HFFc6 (cell line): Measurements from ENCODE around the gene LSR. TPM values are rescaled to one million over a fixed set of nuclear protein-coding genes. Genes with fewer than 3 reads are reported as not detected.

Experiments used
- DNase-seq: peaks from one replicate; pipeline ENCODE4 v3.0.0-alpha.2; 2018
- H3K27ac Mint-ChIP-seq: 2 replicates; pipeline ENCODE4 v1.8.0; 2020; ENCODE audit warnings: mild to moderate bottlenecking, mixed read lengths
- H3K27me3 Mint-ChIP-seq: 2 replicates; pipeline ENCODE4 v1.8.0; 2021; ENCODE audit warnings: mild to moderate bottlenecking, moderate library complexity, mixed read lengths; ENCODE audit not compliant: insufficient read depth
- H3K36me3 Mint-ChIP-seq: 2 replicates; pipeline ENCODE4 v1.8.0; 2021; ENCODE audit warnings: low read depth, mixed read lengths
- H3K4me1 Mint-ChIP-seq: 2 replicates; pipeline ENCODE4 v1.8.0; 2020; ENCODE audit warnings: low read depth, mixed read lengths
- H3K4me3 Mint-ChIP-seq: 2 replicates; pipeline ENCODE4 v1.8.0; 2020; ENCODE audit warnings: mild to moderate bottlenecking, moderate library complexity, mixed read lengths
- H3K9me3 Mint-ChIP-seq: 2 replicates; pipeline ENCODE4 v1.8.0; 2020; ENCODE audit warnings: mild to moderate bottlenecking, mixed read lengths
- CTCF ChIP-seq: fragments of 200-600 bp; sonication (generic); IDR thresholded peaks from 2 replicates; pipeline ENCODE4 v1.5.0; 2021; ENCODE audit warnings: antibody characterized with exemption, mild to moderate bottlenecking
- total RNA-seq, 6 experiments: library from RNA; stranded (reverse); fragmentation: NEBNext Ultra II Directional; extraction: Animal tissue kit (Norgen Biotek cat#: 25700); gene quantifications; 2 replicates in 1 of 6; 3 replicates in 5 of 6; pipeline ENCODE4 v1.2.3, GENCODE V29; 2021

Gene LSR
- total RNA-seq, 6 experiments from 2014 or later: 1.7 to 3.3 (median 2.3) TPM

GRCh38 chr19:35253316-35254286 lies 4.8 kb downstream of the LSR start:
- DNase-seq: no peak
- H3K9me3 Mint-ChIP-seq: no peaks in the 10 kb centered on the region
- no peak overlapping the region for H3K4me3 Mint-ChIP-seq
- no peak overlapping the region for H3K27ac Mint-ChIP-seq
- no peaks in the 10 kb centered on the region for H3K4me1 Mint-ChIP-seq
- H3K27me3 Mint-ChIP-seq: peaks cover 23% of the 10 kb centered on the region
- no peak for TF ChIP-seq CTCF
- no peaks in the 10 kb centered on the region for H3K36me3 Mint-ChIP-seq

- no peaks in the 10 kb centered on the region for H3K9me3 Mint-ChIP-seq
Measured at GRCh38 chr19:35254341-35255297, 5.8 kb downstream of the LSR start.

GRCh38 chr19:35256566-35256965 lies 7.8 kb downstream of the LSR start:
- Mint-ChIP-seq H3K4me1 (no peaks in the 10 kb centered on the region), H3K36me3 (no peaks in the 10 kb centered on the region), H3K27ac (no peak overlapping the region), H3K27me3 (peaks cover 17% of the 10 kb centered on the region), H3K4me3 (no peak overlapping the region), H3K9me3 (no peaks in the 10 kb centered on the region)
- TF ChIP-seq CTCF: no peak
- DNase-seq: no peak

More at GRCh38 chr19:35254341-35255297, 5.8 kb downstream of the LSR start:
- no peak overlapping the region for H3K4me3 Mint-ChIP-seq
- DNase-seq: no peak
- no peak overlapping the region for H3K27ac Mint-ChIP-seq
- TF ChIP-seq CTCF: no peak
- H3K4me1 Mint-ChIP-seq: no peaks in the 10 kb centered on the region
- peaks cover 19% of the 10 kb centered on the region for H3K27me3 Mint-ChIP-seq
- H3K36me3 Mint-ChIP-seq: no peaks in the 10 kb centered on the region

- no peak for DNase-seq
- Mint-ChIP-seq H3K4me1 (no peaks in the 10 kb centered on the region), H3K4me3 (no peak overlapping the region), H3K9me3 (no peaks in the 10 kb centered on the region), H3K27me3 (peaks cover 17% of the 10 kb centered on the region), H3K27ac (no peak overlapping the region), H3K36me3 (no peaks in the 10 kb centered on the region)
- TF ChIP-seq CTCF: no peak
Measured at GRCh38 chr19:35257113-35257461, 8.3 kb downstream of the LSR start.

GRCh38 chr19:35260694-35261304 lies 12.0 kb downstream of the LSR start:
- no peak for DNase-seq
- no peaks in the 10 kb centered on the region for H3K9me3 Mint-ChIP-seq
- no peak for TF ChIP-seq CTCF
- H3K27ac Mint-ChIP-seq: no peak overlapping the region
- H3K4me3 Mint-ChIP-seq: no peak overlapping the region
- H3K36me3 Mint-ChIP-seq: no peaks in the 10 kb centered on the region
- H3K4me1 Mint-ChIP-seq: peaks cover 6% of the 10 kb centered on the region
- H3K27me3 Mint-ChIP-seq: peaks cover 14% of the 10 kb centered on the region
